GM12878 (cell line): Measurements from ENCODE around the gene TUBB1. TPM values are rescaled to one million over a fixed set of nuclear protein-coding genes. Genes with fewer than 3 reads are reported as not detected.

Source experiments
- ATAC-seq: fragments of 200-7000 bp; cut with Tn5 transposase; 3 replicates; pipeline ENCODE4 v1.9.1; 2020; ENCODE audit warnings: mild to moderate bottlenecking, moderate library complexity
- BruUV-seq: library from RNA; stranded (reverse); fragments of 400-500 nt; replicated peaks from 2 replicates; lab custom pipeline; 2021; lab: Mats Ljungman, UMichigan
- CTCF ChIA-PET: fragments of 300-600 bp; sonication (Branson Sonifier 250); formaldehyde crosslinking; extraction: SDS; loops from one replicate; lab custom pipeline; 2021; ENCODE audit warnings: inconsistent platforms; lab: Yijun Ruan, JAX
- POLR2A ChIA-PET: fragments of 350-600 bp; formaldehyde crosslinking; extraction: SDS; loops from one replicate; lab custom pipeline; 2021; ENCODE audit warnings: inconsistent platforms; lab: Charles Lee
- RAD21 ChIA-PET: fragments of 300-600 bp; sonication (Branson Sonifier 250); formaldehyde crosslinking; loops from one replicate; lab custom pipeline; 2023; ENCODE audit warnings: antibody characterized with exemption; ENCODE audit not compliant: unreplicated experiment; lab: Charles Lee
- SMC1A ChIA-PET: fragments of 300-600 bp; sonication (Branson Sonifier 250); formaldehyde crosslinking; loops from one replicate; lab custom pipeline; 2023; ENCODE audit not compliant: unreplicated experiment, uncharacterized antibody; lab: Charles Lee
- DNase-seq: peaks from one replicate; pipeline ENCODE4 v3.0.0-alpha.2; 2011; ENCODE audit warnings: low read depth, low spot score
- FAIRE-seq: peaks from 3 replicates; lab custom pipeline; 2011; peaks lifted over from hg19 to GRCh38; lab: Jason Lieb, UNC
- H2AFZ ChIP-seq: 2 replicates; pipeline ENCODE4 v1.6.0; 2011; ENCODE audit warnings: low read depth, low read length, control low read depth; ENCODE audit not compliant: control insufficient read depth
- H3K27ac ChIP-seq: 2 replicates; pipeline ENCODE4 v1.5.1; 2011; ENCODE audit warnings: control low read depth; ENCODE audit not compliant: control insufficient read depth, insufficient read depth
- H3K27me3 ChIP-seq, 2 experiments: replicated peaks in 1 of 2; 2 replicates each; pipeline versions ENCODE4 v1.6.0 to v1.6.1; 2011; ENCODE audit warnings: low read length in 1 of 2; ENCODE audit not compliant: control insufficient read depth in 2 of 2, insufficient read depth in 2 of 2
- H3K36me3 ChIP-seq, 2 experiments: 2 replicates each; pipeline ENCODE4 v1.5.1; 2011; ENCODE audit warnings: low read length in 1 of 2; ENCODE audit not compliant: control insufficient read depth in 2 of 2, insufficient read depth in 2 of 2
- H3K4me1 ChIP-seq: 2 replicates; pipeline ENCODE4 v1.6.1; 2011; ENCODE audit warnings: mild to moderate bottlenecking, low read length, moderate library complexity, mixed read lengths; ENCODE audit not compliant: control insufficient read depth, insufficient read depth
- H3K4me2 ChIP-seq: 2 replicates; pipeline ENCODE4 v1.6.0; 2011; ENCODE audit warnings: control low read depth; ENCODE audit not compliant: control insufficient read depth, insufficient read depth
- H3K4me3 ChIP-seq: fragments of 200-600 bp; sonication (generic); 2 replicates; pipeline ENCODE4 v1.5.1; 2016
- H3K79me2 ChIP-seq: 2 replicates; pipeline ENCODE4 v1.6.0; 2011; ENCODE audit warnings: low read length; ENCODE audit not compliant: control insufficient read depth, insufficient read depth
- H3K9ac ChIP-seq: 2 replicates; pipeline ENCODE4 v1.8.0; 2011; ENCODE audit warnings: low read length, control low read depth, mixed read lengths; ENCODE audit not compliant: control insufficient read depth, insufficient read depth
- H3K9me3 ChIP-seq: replicated peaks from 3 replicates; pipeline ENCODE4 v1.5.1; 2011; ENCODE audit warnings: mild to moderate bottlenecking, low read length; ENCODE audit not compliant: control insufficient read depth, insufficient read depth
- H4K20me1 ChIP-seq: 2 replicates; pipeline ENCODE4 v1.6.0; 2011; ENCODE audit not compliant: control insufficient read depth, insufficient read depth
- ASH2L ChIP-seq: fragments of 300-600, 200-600 bp; sonication (generic); IDR thresholded peaks from 2 replicates; pipeline ENCODE4 v1.6.1; 2017; ENCODE audit warnings: low read depth, mild to moderate bottlenecking, borderline replicate concordance
- CHD1 ChIP-seq: IDR thresholded peaks from 2 replicates; pipeline ENCODE4 v1.6.1; 2012; ENCODE audit warnings: low read depth, low read length, improper control_type of control experiment
- CUX1 ChIP-seq: IDR thresholded peaks from 2 replicates; pipeline ENCODE4 v1.6.1; 2012; ENCODE audit warnings: improper control_type of control experiment, low read depth, low read length; ENCODE audit not compliant: insufficient replicate concordance
- ETV6 ChIP-seq, 2 experiments: fragments of 450-650 bp in 1 of 2; IDR thresholded peaks in 1 of 2; conservative IDR thresholded peaks in 1 of 2; 2 replicates each; pipeline ENCODE4 v1.6.1; 2014; ENCODE audit warnings: antibody characterized with exemption in 1 of 2, borderline replicate concordance in 1 of 2, low read depth in 1 of 2, mild to moderate bottlenecking in 1 of 2, moderate library complexity in 1 of 2
- HSF1 ChIP-seq: fragments of 150-350 bp; IDR thresholded peaks from 2 replicates; pipeline ENCODE4 v1.6.1; 2014; ENCODE audit warnings: mild to moderate bottlenecking, low read depth, low read length
- IRF3 ChIP-seq: fragments of 450-650 bp; IDR thresholded peaks from 2 replicates; pipeline ENCODE4 v1.6.1; 2014; ENCODE audit warnings: mild to moderate bottlenecking
- KAT2A ChIP-seq: conservative IDR thresholded peaks from 2 replicates; pipeline ENCODE4 v1.6.1; 2011; ENCODE audit warnings: low read depth, low read length; ENCODE audit not compliant: control insufficient read depth
- POU2F2 ChIP-seq: IDR thresholded peaks from 3 replicates; pipeline ENCODE4 v1.6.1; 2011; ENCODE audit warnings: low read depth, mild to moderate bottlenecking, low read length, borderline replicate concordance
- RAD21 ChIP-seq: IDR thresholded peaks from 2 replicates; pipeline ENCODE4 v1.6.1; 2011; ENCODE audit warnings: mild to moderate bottlenecking, low read depth, low read length, moderate library complexity; ENCODE audit not compliant: insufficient read depth
- RELA ChIP-seq: fragments of 450-650 bp; IDR thresholded peaks from 2 replicates; pipeline ENCODE4 v1.8.0; 2014; ENCODE audit warnings: borderline replicate concordance; ENCODE audit not compliant: partially characterized antibody
- SUPT20H ChIP-seq: IDR thresholded peaks from 2 replicates; pipeline ENCODE4 v1.6.1; 2011; ENCODE audit warnings: low read depth, mild to moderate bottlenecking, low read length, moderate library complexity, borderline replicate concordance; ENCODE audit not compliant: control insufficient read depth
- TCF7 ChIP-seq: IDR thresholded peaks from 2 replicates; pipeline ENCODE4 v1.6.1; 2014; ENCODE audit warnings: antibody characterized with exemption, borderline replicate concordance
- WGBS: methylation state at CpG from one replicate; pipeline ENCODE4 v1.1.6; 2016; ENCODE audit warnings: low lambda C conversion rate; ENCODE audit not compliant: insufficient replicate concordance, insufficient coverage; ENCODE audit errors: missing lambda C conversion rate; 5-methylcytosine and 5-hydroxymethylcytosine counted together
- in situ Hi-C: fragments of 300-500 bp; cut with MboI; formaldehyde crosslinking; loops from 9 replicates; pipeline ENCODE4 v1.14.3; 2018; ENCODE audit warnings: mixed read lengths
- intact Hi-C: fragments of 100-400 bp; cut with micrococcal nuclease; formaldehyde crosslinking; loops from one replicate; pipeline ENCODE4 v1.14.2; 2022; ENCODE audit not compliant: unreplicated experiment
- polyA plus RNA-seq, 11 experiments: library from polyadenylated mRNA; depleted of rRNA in 4 of 11; unstranded in 6 of 11; stranded (reverse) in 5 of 11; fragments of >200 nt; fragmentation: Nextera tagmentation in 4 of 11; fragmentation: Illumina TruSeq in 1 of 11; extraction: Ambion mirVana in 4 of 11; extraction: Trizol in 1 of 11; gene quantifications; 1 replicate in 1 of 11; 2 replicates in 10 of 11; pipeline versions ENCODE4 v1.2.1 to v1.2.3, GENCODE V29; 2011 to 2016; ENCODE audit warnings: inconsistent platforms in 2 of 11, missing spikeins in 2 of 11, low read depth in 1 of 11
- total RNA-seq, 4 experiments: library from RNA; depleted of rRNA in 3 of 4; stranded (reverse); fragments of >200 nt in 3 of 4; fragmentation: Illumina TruSeq in 1 of 4; extraction: Trizol in 1 of 4; gene quantifications; 2 replicates each; pipeline versions ENCODE4 v1.2.1 to v1.2.3, GENCODE V29; 2013 to 2021

Gene TUBB1
- total and polyA plus RNA-seq, 10 of the 15 experiments (the other 5 are each of a cell fraction or from before 2014, with no cell fraction given), result 0.02 to 0.20 (median 0.06) TPM; not detected in 3

- TF ChIP-seq CUX1 (no peak), CHD1 (no peak), IRF3 (no peak)
These were observed 25.6 kb downstream of the TUBB1 start (continued) for GRCh38 chr20:59044796-59045195.

GRCh38 chr20:59046862-59047261, 27.6 kb downstream of the TUBB1 start:
- SMC1A ChIA-PET, result interaction anchor here (0.9 kb wide), 1 partner anchor 9 kb away, joined by 3 read pairs; no protein-coding TSS in a partner anchor
- H3K27me3 ChIP-seq, result no peaks in the 10 kb centered on the region; a peak in 1 of 4 replicates
- CTCF ChIA-PET, result interaction anchor here (0.6 kb wide), 1 partner anchor 180 kb away, joined by 3 read pairs; no protein-coding TSS in a partner anchor
- FAIRE-seq (no peak), ATAC-seq (no peak), DNase-seq (no peak)
- H3K4me1 ChIP-seq, result peaks cover 13% of the 10 kb centered on the region
- H3K4me3 ChIP-seq, result no peak overlapping the region
- no peak overlapping the region for H2AFZ ChIP-seq
- no peaks in the 10 kb centered on the region for H3K36me3 ChIP-seq
- intact Hi-C loops, result no loop called here
- no peaks in the 10 kb centered on the region for H4K20me1 ChIP-seq
- no peak overlapping the region for H3K27ac ChIP-seq
- H3K79me2 ChIP-seq, result peaks cover 10% of the 10 kb centered on the region
- no peaks in the 10 kb centered on the region for H3K9me3 ChIP-seq
- RAD21 ChIA-PET, result no interaction called here
- H3K4me2 ChIP-seq, result no peak overlapping the region
- POLR2A ChIA-PET, result no interaction called here
- in situ Hi-C loops, result loop anchor here (10.0 kb wide), 1 partner anchor 392 kb away; the partner anchor contains the start of gene STX16
- BruUV-seq, result no TSS peak
- 91% methylated on average over 3 of the region's 3 CpGs for WGBS
- no peak overlapping the region for H3K9ac ChIP-seq
- TF ChIP-seq HSF1, result no peak
- no peak for TF ChIP-seq POU2F2
- no peak for TF ChIP-seq ASH2L
- TF ChIP-seq KAT2A, result no peak
- TF ChIP-seq RAD21, result no peak
- TF ChIP-seq ETV6 (conservative IDR thresholded peaks at IDR 0.05 in 1 of 2, IDR thresholded peaks at IDR 0.05 in 1 of 2; ENCODE audit: borderline replicate concordance in 1 of 2, low read depth in 1 of 2), result no peak
- TF ChIP-seq TCF7, result no peak
- TF ChIP-seq RELA, result no peak
- no peak for TF ChIP-seq SUPT20H
